ENCODE data around the gene UBC. TPM values are rescaled to one million over a fixed set of nuclear protein-coding genes. Genes with fewer than 3 reads are reported as not detected.

UBC gene
- total RNA-seq, 1 experiment from 2014 or later: 748 TPM

DNA sequence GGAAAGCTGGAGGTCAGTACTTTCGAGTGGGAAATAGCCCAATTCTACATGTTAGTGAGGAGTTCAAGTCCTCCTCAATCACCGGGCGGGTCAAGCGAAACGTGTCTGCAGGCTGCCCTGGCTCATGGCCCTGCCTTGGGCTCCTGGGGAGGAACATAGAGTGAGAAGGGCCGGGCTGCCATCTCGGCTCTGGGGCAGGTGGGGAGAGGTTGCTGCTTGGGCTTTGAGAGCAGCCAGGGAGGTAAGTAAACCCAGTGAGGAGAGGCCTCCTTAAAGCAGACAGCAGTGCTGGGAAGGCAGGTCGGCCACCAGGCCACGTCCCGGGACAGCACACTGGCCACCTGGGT lies 32.0 kb upstream of the UBC start:
- ChIA-PET POLR2A (ENCODE audit: unreplicated experiment) (no interaction called here), CTCF (no interaction called here)
- H4K20me1 ChIP-seq (ENCODE audit: insufficient read depth): no peaks in the 10 kb centered on the region
- DNase-seq: no peak
- no peak overlapping the region for H3K4me2 ChIP-seq
- no peaks in the 10 kb centered on the region; the same call in 1 of the 2 replicates for H3K36me3 ChIP-seq (ENCODE audit: low read depth)
- TF ChIP-seq CTCF (conservative IDR thresholded peaks at IDR 0.05) (no peak), EZH2 (IDR thresholded peaks at IDR 0.05; ENCODE audit: low read depth) (no peak)
- no peaks in the 10 kb centered on the region for H3K9me2 ChIP-seq (ENCODE audit: insufficient read depth)
- intact Hi-C loops (cut with micrococcal nuclease; ENCODE audit: unreplicated experiment): no loop called here
- no peaks in the 10 kb centered on the region; the same call in 1 of the 2 replicates for H3K4me1 ChIP-seq (replicated peaks; ENCODE audit: insufficient read depth)
- peaks cover 13% of the 10 kb centered on the region; the same call in 1 of the 2 replicates for H3F3A ChIP-seq (ENCODE audit: insufficient read depth, low read depth)
- no peak overlapping the region for H2AFZ ChIP-seq
- no peaks in the 10 kb centered on the region for H3K27me3 ChIP-seq (ENCODE audit: insufficient read depth, low read depth)
- no peaks in the 10 kb centered on the region for H3K79me2 ChIP-seq (ENCODE audit: low read depth)
- H3K9me3 ChIP-seq (ENCODE audit: insufficient read depth, low read depth): no peaks in the 10 kb centered on the region
- BruUV-seq (replicated peaks): no TSS peak
- H3K27ac ChIP-seq: no peak overlapping the region
- H3K4me3 ChIP-seq: no peak overlapping the region

DNA sequence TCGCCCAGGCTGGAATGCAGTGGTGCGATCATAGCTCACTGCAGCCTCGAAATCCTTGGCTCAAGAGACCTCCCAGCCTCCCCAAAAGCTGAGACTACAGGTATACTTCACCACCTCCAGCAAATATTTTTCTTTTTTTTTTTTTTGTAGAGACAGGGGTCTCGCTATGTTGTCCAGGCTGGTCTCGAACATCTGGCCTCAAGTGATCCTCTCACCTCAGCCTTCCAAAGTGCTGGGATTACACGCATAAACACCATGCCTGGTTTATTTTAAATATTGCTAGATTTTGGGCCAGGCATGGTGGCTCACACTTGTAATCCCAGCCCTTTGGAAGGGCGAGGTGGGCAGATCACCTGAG lies 26.7 kb upstream of the UBC start:
- Histone ChIP-seq H3K9me2 (ENCODE audit: insufficient read depth) (no peaks in the 10 kb centered on the region), H3F3A (ENCODE audit: insufficient read depth, low read depth) (peaks cover 51% of the 10 kb centered on the region), H3K9me3 (ENCODE audit: insufficient read depth, low read depth) (no peaks in the 10 kb centered on the region), H3K27ac (peak overlapping the region; percentile 86), H3K4me2 (peak overlapping the region; percentile 97), H2AFZ (no peak overlapping the region), H4K20me1 (ENCODE audit: insufficient read depth) (0 out of 2 replicates have a peak, but pooled peaks cover 4% of the 10 kb centered on the region), H3K79me2 (ENCODE audit: low read depth) (no peaks in the 10 kb centered on the region), H3K36me3 (ENCODE audit: low read depth) (no peaks in the 10 kb centered on the region), H3K4me1 (replicated peaks; ENCODE audit: insufficient read depth) (peaks cover 23% of the 10 kb centered on the region), H3K4me3 (peak overlapping the region; percentile 67; the same call in 1 of the 2 replicates), H3K27me3 (ENCODE audit: insufficient read depth, low read depth) (no peaks in the 10 kb centered on the region)
- intact Hi-C loops (cut with micrococcal nuclease; ENCODE audit: unreplicated experiment): no loop called here
- POLR2A ChIA-PET (ENCODE audit: unreplicated experiment): interaction anchor here (0.9 to 2.0 kb wide), 3 partner anchors 24 to 519 kb away, joined by 3 to 15 read pairs (median 7); partner anchors contain the start of gene UBC
- TF ChIP-seq CTCF (conservative IDR thresholded peaks at IDR 0.05): no peak
- TF ChIP-seq EZH2 (IDR thresholded peaks at IDR 0.05; ENCODE audit: low read depth): no peak
- no peak for DNase-seq
- no TSS peak for BruUV-seq (replicated peaks)
- CTCF ChIA-PET: interaction anchor here (0.6 to 5.1 kb wide), 5 partner anchors 25 to 1608 kb away, joined by 3 to 37 read pairs (median 4); no protein-coding TSS in a partner anchor

GRCh38 chr12:124940393-124941169 lies 26.1 kb upstream of the UBC start:
- no peaks in the 10 kb centered on the region for H3K36me3 ChIP-seq (ENCODE audit: low read depth)
- H3K9me2 ChIP-seq (ENCODE audit: insufficient read depth): no peaks in the 10 kb centered on the region
- H3K4me2 ChIP-seq: peak overlapping the region; percentile 97
- BruUV-seq (replicated peaks): no TSS peak
- H3K9me3 ChIP-seq (ENCODE audit: insufficient read depth, low read depth): no peaks in the 10 kb centered on the region
- DNase-seq: peak; percentile 86 to 88
- no peak overlapping the region for H2AFZ ChIP-seq
- H3K4me3 ChIP-seq: peak overlapping the region; percentile 67; the same call in 1 of the 2 replicates
- 0 out of 2 replicates have a peak, but pooled peaks cover 4% of the 10 kb centered on the region for H4K20me1 ChIP-seq (ENCODE audit: insufficient read depth)
- H3K27me3 ChIP-seq (ENCODE audit: insufficient read depth, low read depth): no peaks in the 10 kb centered on the region
- TF ChIP-seq EZH2 (IDR thresholded peaks at IDR 0.05; ENCODE audit: low read depth): no peak
- TF ChIP-seq CTCF (conservative IDR thresholded peaks at IDR 0.05): peak; percentile 76
- peak overlapping the region; percentile 86 for H3K27ac ChIP-seq
- ChIA-PET POLR2A (ENCODE audit: unreplicated experiment) (interaction anchor here (0.6 to 2.0 kb wide), 9 partner anchors 23 to 518 kb away, joined by 3 to 15 read pairs (median 6); partner anchors contain the start of gene UBC), CTCF (interaction anchor here (0.6 to 5.1 kb wide), 10 partner anchors 12 to 1609 kb away, joined by 3 to 37 read pairs (median 4); no protein-coding TSS in a partner anchor)
- H3K79me2 ChIP-seq (ENCODE audit: low read depth): no peaks in the 10 kb centered on the region
- intact Hi-C loops (cut with micrococcal nuclease; ENCODE audit: unreplicated experiment): loop anchor here (1.0 kb wide), 2 partner anchors 23 to 34 kb away; no protein-coding TSS in a partner anchor
- H3K4me1 ChIP-seq (replicated peaks; ENCODE audit: insufficient read depth): peaks cover 23% of the 10 kb centered on the region
- H3F3A ChIP-seq (ENCODE audit: insufficient read depth, low read depth): peaks cover 55% of the 10 kb centered on the region
